Glutamatergic neuron (in vitro differentiated cells): ENCODE measurements around the gene AK9. TPM values are rescaled to one million over a fixed set of nuclear protein-coding genes. Genes with fewer than 3 reads are reported as not detected.

Experiments used
- DNase-seq: peaks from one replicate; pipeline ENCODE4 v3.0.0; 2022
- H3K27ac Mint-ChIP-seq: one replicate; pipeline ENCODE4 v1.8.0; 2020; ENCODE audit warnings: mild to moderate bottlenecking, mixed read lengths, inconsistent platforms; ENCODE audit not compliant: unreplicated experiment
- H3K27me3 Mint-ChIP-seq: one replicate; pipeline ENCODE4 v1.8.0; 2020; ENCODE audit warnings: mild to moderate bottlenecking, moderate library complexity, mixed read lengths, inconsistent platforms; ENCODE audit not compliant: unreplicated experiment
- H3K36me3 Mint-ChIP-seq: one replicate; pipeline ENCODE4 v1.8.0; 2020; ENCODE audit warnings: mild to moderate bottlenecking, mixed read lengths, inconsistent platforms; ENCODE audit not compliant: unreplicated experiment
- H3K4me1 Mint-ChIP-seq: one replicate; pipeline ENCODE4 v1.8.0; 2020; ENCODE audit warnings: mild to moderate bottlenecking, low read depth, mixed read lengths, inconsistent platforms; ENCODE audit not compliant: unreplicated experiment
- H3K4me3 Mint-ChIP-seq: one replicate; pipeline ENCODE4 v1.8.0; 2020; ENCODE audit warnings: mild to moderate bottlenecking, mixed read lengths, inconsistent platforms; ENCODE audit not compliant: unreplicated experiment
- H3K9me3 Mint-ChIP-seq: one replicate; pipeline ENCODE4 v1.8.0; 2020; ENCODE audit warnings: mild to moderate bottlenecking, moderate library complexity, mixed read lengths, inconsistent platforms; ENCODE audit not compliant: unreplicated experiment
- CTCF ChIP-seq: fragments of 200-600 bp; sonication (generic); IDR thresholded peaks from one replicate; pipeline ENCODE4 v1.5.0; 2021; ENCODE audit not compliant: partially characterized antibody, unreplicated experiment
- total RNA-seq: library from RNA; stranded (reverse); fragmentation: NEBNext Ultra II Directional; extraction: Animal tissue kit (Norgen Biotek cat#: 25700); gene quantifications from one replicate; pipeline ENCODE4 v1.2.1, GENCODE V29; 2021; ENCODE audit not compliant: unreplicated experiment

Gene AK9
- total RNA-seq, 1 donor from 2014 or later = 8.1 TPM

- Mint-ChIP-seq H3K36me3 (peaks cover 5% of the 10 kb centered on the region), H3K4me3 (peak overlapping the region; percentile 34), H3K9me3 (peaks cover 25% of the 10 kb centered on the region), H3K27ac (no peak overlapping the region), H3K27me3 (peaks cover 31% of the 10 kb centered on the region), H3K4me1 (peaks cover 29% of the 10 kb centered on the region)
- DNase-seq = no peak
- no peak for TF ChIP-seq CTCF
These were observed 241.0 kb downstream of the AK9 start for GRCh38 chr6:109449795-109450673.

GRCh38 chr6:109449064-109449794 is 241.8 kb downstream of the AK9 start:
- no peak overlapping the region for H3K27ac Mint-ChIP-seq
- peaks cover 21% of the 10 kb centered on the region for H3K9me3 Mint-ChIP-seq
- no peak overlapping the region for H3K4me3 Mint-ChIP-seq
- TF ChIP-seq CTCF = no peak
- peaks cover 26% of the 10 kb centered on the region for H3K27me3 Mint-ChIP-seq
- H3K4me1 Mint-ChIP-seq = peaks cover 29% of the 10 kb centered on the region
- peaks cover 5% of the 10 kb centered on the region for H3K36me3 Mint-ChIP-seq
- DNase-seq = no peak

- no peak for DNase-seq
- H3K4me1 Mint-ChIP-seq = peaks cover 23% of the 10 kb centered on the region
- H3K9me3 Mint-ChIP-seq = peaks cover 18% of the 10 kb centered on the region
- peaks cover 5% of the 10 kb centered on the region for H3K36me3 Mint-ChIP-seq
- TF ChIP-seq CTCF = no peak
- peak overlapping the region; percentile 73 for H3K27ac Mint-ChIP-seq
- no peak overlapping the region for H3K4me3 Mint-ChIP-seq
- H3K27me3 Mint-ChIP-seq = peaks cover 20% of the 10 kb centered on the region
These were observed 242.4 kb downstream of the AK9 start for GRCh38 chr6:109448615-109449014.

GRCh38 chr6:109447878-109448555 is 243.0 kb downstream of the AK9 start:
- Mint-ChIP-seq H3K9me3 (peaks cover 15% of the 10 kb centered on the region), H3K27me3 (peaks cover 23% of the 10 kb centered on the region), H3K4me1 (peaks cover 19% of the 10 kb centered on the region), H3K27ac (peak overlapping the region; percentile 81), H3K4me3 (no peak overlapping the region), H3K36me3 (peaks cover 5% of the 10 kb centered on the region)
- no peak for TF ChIP-seq CTCF
- DNase-seq = no peak
